CD1c-positive myeloid dendritic cell (primary cell): ENCODE measurements around the gene NKAIN4.

Experiments
- DNase-seq: peaks from one replicate; pipeline ENCODE4 v3.0.0-alpha.2; 2016; ENCODE audit errors: extremely low spot score

NKAIN4 gene

DNA sequence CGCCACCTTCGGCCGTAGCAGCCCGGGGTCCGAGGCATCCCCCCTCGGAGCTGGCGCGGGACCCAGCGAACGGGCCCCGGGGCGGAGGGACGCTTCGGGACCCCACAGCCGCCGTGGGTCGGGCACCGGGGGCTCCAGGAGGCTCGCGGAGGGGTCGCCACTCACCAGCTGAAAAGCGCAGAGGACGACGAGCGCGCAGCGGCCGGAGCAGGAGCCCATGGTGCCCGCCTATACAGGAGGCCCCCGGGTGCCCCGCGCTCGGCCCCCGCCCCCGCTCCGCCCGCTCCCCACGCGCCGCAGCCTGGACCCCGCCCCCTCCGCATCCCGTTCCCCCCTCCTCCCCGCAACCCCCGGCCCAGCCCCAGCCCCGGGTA, at the start of gene NKAIN4:
NKAIN4 (minus strand) TSS at position 232 of the 374 bp plus-strand sequence; CDS start at position 219, 13 bp downstream.
- no peak for DNase-seq

DNA sequence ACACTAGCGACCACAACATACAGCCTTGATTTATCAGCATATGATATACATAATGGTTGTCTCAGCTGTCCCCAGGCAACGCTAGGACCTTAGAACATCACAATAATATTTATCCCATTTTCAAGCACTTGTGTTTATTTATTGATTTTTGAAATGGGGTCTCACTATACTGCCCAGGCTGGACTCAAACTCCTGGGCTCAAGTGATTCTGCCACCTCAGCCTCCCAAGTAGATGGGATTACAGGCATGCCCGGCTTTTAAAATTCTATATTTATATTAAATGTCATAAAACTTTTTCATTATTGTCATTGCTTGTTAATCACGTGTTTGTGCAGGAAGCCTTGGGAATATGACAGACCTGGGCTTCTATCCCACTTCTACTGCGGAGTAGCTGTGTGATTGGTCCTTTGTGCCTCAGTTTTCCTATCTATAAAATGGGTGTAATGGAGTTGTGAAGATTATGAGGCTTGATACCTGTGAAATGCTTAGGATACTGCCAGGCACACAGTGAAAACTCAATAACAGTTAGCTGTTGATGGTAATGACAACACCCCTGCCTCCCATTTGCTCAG, 48.9 kb upstream of the NKAIN4 start:
- DNase-seq = no peak

DNA sequence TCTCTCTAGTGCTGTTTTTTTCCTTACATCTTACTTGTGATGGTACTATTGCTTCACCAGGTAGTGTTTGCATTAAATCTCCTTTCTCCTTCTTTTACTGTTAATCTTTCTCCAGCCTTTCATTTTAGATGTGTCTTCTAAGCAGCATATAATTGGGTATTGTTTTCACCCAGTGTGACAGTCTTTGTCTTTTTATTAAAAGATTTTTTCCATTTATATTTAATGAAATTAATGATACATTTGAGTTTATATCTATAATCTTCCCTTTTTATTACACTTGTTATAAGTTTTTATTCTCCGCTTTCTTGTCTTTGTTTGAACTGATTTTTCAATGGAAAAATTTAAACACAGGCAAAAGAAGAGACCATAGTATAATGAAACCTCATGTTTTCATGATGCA, 47.4 kb upstream of the NKAIN4 start:
- DNase-seq = no peak

DNA sequence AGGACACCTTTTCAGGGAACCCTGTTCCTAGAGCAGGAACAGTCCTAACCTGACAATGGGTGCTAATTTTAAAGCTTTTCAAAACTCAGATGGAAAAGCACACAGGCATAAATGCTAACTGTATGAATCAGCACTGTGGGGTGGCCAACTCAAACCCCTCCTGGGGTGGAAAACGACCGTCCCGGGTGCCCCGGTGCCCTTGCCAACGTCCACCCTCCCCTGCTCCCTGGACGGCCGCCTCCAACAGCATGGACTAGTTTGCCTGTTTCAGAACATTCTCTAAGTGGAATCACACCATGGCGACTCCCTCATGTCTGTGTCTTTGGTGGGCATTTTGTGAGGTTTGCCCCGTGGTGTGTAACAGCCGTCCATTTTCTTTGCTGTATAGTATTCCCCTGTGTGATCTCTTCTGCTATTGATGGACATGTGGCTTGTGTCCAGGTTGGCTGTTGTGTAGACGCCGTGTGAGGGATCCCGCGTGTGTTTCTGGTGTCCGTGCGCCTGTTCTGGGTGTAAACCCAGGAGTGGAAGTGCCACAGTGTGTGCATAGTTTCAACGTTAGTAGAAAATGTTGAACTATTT, 44.6 kb upstream of the NKAIN4 start:
- DNase-seq = no peak

DNA sequence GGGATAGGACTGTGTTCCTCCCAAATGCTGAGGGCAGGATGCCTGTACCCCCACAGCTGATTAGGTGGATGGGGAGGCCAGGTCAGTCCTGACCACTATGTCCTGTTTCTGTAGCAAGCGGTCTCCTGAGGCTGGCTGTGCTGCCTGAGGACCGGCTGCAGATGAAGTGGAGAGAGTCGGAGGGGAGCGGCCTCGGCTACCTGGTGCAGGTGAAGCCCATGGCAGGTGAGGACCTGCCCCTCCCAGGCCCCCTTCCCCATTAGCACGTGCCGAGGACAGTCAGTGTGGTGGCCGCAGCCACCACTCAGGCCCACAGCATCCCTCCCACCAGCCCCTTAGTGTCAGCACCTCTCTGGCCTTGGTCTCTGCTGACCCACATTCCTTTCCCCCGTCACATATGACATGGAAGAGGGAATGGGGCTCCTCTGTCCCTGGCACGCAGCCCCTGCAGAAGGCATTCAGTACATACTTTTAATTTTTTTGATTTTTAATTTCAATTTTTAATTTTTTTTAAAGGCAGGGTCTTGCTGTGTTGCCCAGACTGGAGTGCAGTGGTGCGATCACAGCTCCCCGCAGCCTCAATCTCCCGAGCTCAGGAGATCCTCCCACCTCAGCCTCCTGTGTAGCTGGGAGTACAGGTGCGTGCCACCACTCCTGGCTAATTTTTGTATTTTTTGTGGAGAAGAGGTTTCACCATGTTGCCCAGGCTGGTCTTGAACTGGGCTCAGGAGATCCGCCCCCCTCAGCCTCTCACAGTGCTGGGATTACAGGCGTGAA, 43.7 kb upstream of the NKAIN4 start:
- DNase-seq = no peak

DNA sequence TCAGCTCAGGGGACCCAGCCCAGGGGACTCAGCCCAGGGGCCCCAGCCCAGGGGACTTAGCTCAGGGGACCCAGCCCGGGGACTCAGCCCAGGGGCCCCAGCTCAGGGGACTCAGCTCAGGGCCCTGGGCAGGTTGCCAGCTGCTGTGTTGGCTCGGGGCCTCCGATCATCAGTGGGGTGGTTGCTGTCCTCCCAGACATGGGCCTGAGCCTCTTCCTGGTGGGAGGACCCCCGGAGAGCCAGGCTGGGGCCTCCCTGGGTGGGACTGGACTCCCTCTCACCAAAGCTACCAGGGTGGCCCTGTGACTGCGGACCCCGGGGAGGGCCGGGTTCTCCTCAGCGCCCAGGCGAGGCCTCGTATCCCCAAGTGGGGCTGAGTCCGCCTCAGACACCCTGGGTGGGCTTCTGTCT, 43.1 kb upstream of the NKAIN4 start:
- DNase-seq = no peak

DNA sequence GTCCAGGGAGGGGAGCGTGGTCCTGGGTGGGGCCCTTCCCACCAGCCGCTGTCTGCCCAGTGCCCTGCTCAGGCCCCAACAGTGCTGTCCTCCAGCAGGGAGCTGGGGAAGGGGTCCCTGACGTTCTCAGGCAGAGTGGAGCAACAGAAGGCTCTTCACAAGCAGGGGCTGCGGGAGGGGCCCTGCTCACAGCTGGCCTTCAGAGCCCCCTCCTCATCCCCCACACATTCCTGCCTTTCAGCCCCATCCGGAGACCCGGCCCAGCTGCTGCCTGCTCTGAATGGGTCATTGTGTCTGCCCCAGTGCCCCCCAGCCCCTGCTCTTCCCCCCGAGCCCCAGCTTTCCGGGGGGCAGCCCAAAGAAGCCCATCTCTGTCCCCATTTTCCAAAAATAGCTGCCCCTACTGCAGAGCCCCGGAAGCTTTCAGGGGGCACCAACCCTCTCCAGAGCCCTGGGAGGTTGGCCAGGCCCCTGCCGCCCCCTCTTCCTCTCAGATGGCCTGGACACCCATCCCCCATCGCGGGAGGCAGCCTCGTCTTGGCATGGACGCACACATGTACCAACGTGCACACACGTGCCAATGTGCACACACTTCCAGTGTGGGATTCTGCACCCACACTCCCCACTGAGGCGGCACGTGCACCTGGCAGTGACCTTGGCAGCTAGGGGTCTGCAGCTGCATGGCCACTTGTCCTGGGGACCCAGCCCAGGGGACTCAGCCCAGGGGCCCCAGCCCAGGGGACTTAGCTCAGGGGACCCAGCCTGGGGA, 42.5 kb upstream of the NKAIN4 start:
- no peak for DNase-seq

DNA sequence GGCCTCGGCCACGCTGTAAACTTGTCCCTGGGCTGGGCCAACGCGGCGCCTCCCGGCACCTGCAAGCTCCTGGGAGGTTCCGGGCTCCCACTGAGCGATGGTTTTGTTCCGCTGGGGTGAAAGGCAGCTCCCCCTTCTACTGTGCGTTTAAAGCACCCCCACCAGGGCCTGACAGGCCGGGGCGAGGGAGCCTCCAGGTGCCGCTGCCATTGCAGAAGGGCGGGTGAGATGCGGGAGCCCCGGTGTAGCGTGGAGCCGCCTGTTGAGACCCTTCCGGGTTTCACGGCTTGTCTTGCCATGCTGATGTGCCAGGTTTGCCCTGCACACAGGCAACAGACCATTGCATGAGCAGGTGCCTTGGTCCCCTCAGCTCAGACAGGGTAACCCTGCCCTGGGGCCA, 41.6 kb upstream of the NKAIN4 start:
- no peak for DNase-seq

DNA sequence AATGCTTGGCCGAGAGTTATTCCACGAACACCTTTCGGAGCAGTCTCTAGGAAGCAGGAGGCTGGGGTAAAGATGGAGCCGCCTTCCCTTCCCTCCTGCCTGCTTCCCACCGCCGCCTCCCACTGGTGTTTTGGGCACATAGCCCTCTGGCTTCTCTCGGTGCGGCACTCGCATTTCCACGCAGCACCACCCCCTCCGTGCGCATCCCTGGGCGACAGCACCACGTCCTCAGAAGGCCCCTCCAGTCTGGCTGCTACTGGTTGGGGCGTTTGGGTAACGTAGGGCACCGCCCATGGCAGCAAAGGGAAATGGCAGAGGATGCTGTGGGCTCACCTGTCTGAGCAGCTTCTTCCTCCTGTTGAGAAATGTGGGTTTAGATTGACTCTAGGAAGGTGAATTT, 41.2 kb upstream of the NKAIN4 start:
- no peak for DNase-seq

DNA sequence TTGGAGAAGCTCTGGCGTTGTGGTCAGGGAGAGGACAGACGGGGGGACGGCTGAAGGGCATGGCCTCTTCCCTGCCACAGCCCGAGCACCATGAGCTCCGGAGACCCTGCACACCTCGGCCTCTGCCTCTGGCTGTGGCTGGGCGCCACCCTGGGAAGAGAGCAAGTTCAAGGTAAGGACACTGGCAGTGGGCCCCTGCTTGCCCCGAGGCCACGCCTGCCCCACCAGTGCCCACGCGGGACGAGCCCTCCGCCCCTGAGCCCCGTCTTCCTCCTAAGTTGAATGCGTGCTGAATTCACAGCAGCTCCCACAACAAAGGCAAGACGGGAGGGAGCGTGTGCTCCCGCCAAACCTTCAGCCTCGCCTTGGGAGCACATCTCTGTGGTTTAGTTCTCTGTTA, 40.8 kb upstream of the NKAIN4 start:
- no peak for DNase-seq

DNA sequence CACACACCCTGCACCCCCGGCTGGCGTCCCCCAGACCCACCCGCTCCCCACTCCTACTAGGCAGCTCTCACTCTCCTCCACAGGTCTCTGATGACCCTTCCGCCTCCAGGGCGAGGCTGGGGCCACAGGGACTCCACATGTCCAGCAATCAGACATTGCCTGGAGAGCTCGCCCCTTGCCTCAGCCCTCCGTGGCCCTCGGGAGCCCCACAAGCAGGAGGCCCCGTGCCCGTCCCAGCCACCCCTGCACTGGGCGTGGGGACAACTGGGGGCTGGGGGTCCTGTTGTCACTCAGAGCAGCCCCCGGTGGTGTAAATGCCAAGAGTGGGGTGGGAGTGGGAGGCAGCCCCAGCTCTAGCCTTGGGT, 40.3 kb upstream of the NKAIN4 start:
- no peak for DNase-seq

DNA sequence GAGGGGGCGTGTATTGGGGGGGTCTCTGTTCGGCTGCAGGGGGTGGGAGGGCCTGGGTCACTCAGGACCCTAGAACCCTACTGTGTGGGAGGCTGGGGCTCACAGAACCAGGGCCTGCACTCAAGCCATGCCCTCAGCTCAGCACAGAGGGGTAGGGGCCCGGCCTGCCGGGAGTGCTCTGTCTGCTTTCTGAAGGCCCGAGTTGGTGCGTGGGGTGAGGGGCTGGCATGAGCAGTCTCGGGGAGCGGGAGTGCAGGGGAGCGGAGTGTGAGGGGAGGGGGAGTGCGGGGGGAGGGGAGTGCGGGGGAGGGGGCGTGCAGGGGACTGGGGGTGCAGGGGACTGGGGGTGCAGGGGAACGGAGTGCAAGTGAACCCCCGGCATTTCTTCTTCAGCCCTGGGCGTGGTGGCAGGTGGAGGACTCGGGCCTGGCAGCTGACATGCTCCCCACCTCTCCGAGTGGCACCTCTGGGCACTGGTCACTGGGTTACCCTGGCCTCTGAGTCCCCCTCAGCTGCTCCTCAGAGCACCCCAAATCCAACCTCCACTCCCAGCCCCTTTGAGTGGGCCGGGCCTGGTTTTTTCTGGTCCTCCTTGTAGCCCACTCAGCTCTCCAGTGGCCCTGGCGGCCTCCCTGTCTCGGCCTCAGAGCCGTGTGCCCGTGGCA, 39.7 kb upstream of the NKAIN4 start:
- no peak for DNase-seq

DNA sequence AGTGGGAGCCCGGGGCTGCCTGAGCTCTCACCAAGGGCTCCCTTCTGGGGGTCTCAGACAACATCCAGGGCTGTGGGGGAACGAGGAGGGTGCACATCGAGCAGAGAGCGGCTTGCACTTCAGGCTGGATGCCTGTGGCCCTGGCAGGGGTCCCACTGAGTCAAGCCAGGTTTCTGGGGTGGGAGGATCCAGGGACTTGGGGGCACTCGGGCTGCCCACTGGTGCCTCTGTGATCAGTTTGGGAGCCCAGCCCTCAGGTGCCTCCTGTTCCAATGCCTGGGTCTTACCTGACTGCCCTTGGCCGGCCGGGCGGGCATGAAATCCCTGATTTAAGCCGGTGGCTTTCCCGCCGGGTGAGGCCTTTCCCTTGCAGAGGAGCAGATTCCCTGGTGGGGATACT, 39.2 kb upstream of the NKAIN4 start:
- DNase-seq = no peak

DNA sequence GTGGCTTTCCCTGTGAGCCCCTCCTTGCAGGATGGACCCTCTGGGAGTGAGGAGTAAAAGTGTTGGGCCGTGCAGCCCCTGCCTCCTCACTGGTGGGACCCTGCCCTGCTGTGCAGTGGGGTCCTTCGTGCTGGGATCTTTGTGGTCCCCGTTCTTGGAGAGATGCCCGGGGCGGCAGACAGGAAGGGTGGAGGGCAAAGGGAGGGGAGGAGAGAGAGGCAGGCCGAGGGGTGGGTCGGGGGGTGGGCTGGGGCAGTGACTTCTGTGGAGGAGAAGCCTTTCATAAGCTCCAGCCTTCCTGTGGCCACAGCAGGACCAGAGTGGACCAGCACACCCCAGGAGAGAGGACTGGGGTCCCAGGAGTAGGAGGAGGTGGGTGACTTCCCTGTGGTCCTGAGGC, 38.6 kb upstream of the NKAIN4 start, which contains the start of gene COL20A1:
COL20A1 (plus strand) TSS at position 283 of the 400 bp plus-strand sequence. CDS start 1,922 bp downstream, outside the sequence.
- DNase-seq = no peak

DNA sequence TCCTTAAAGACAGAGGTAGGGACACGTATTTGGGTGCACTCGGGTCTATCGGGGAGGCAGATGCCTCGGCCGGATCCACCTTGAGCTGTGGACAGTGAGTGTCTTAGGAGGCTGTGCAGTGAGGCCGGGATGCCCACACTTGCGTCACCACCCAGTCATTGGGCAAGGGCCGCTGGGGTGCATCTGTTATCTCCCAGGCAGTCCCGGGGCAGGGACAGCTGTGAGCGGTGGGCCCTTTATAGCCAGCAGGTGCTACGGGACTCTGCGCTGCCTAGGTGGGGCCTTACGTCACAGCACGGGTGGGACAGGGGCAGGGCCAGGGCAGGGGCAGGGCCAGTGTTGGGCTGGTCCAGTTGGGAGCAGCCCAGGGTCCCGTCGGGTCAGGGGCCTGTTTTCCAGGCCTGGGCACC, 38.0 kb upstream of the NKAIN4 start:
- no peak for DNase-seq

DNA sequence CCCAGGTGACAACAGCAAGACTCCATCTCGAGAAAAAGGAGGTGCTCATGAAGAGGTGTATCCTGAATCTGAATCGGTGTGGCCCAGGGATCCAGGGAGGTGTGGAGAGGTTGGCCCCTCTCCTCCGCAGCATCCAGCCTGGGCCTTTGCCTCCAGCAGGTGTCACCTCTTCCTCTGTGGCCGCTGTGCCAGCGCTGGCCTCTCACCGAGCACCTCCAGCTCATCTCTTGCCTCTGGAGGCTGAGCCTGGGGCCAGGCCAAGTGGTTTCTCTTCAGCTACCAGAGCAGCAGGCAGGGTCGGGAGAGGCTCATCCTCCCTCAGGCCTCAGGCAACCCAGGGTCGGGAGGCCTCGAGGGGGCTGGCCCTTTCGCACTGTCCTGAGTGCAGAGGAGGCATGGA, 37.5 kb upstream of the NKAIN4 start:
- no peak for DNase-seq

DNA sequence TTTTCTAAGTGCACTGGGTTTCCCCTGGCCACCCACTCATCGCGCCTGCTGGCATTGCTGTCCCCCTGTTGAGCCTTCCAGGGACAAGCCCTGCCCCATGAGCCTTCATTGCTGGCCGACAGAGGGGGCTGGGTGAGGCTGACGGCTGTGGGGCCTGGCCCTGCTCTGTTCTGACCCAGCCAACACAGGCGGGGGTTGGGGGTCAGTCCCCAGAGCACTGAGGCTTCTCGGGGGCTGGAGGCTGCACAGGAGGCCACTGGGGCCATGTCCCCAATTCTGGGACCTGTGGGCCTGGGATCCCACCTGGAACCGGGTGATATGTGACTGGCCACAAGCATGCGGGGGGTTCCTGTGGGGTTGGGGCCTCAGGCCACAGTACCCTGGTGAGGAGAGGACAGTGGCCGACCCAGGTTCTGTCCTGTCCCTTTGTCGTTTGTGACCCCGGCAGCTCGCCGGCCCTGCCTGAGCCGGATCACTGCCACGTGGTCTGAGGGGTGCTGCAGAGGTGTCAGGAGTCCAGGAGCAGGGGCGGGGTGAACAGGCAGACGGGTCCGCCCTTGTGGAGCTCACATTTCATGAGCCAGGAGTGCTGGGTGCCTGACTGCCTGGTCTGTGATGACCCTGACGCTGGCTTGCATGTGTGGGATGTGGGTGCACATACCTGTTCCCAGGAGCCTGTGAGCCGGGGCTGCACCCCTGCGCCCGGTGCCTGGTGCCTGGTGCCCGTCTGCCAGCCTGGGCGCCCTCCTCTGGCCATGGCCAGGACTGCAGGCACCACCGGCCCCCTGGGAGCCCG, 36.6 kb upstream of the NKAIN4 start:
- DNase-seq = peak; percentile 39

DNA sequence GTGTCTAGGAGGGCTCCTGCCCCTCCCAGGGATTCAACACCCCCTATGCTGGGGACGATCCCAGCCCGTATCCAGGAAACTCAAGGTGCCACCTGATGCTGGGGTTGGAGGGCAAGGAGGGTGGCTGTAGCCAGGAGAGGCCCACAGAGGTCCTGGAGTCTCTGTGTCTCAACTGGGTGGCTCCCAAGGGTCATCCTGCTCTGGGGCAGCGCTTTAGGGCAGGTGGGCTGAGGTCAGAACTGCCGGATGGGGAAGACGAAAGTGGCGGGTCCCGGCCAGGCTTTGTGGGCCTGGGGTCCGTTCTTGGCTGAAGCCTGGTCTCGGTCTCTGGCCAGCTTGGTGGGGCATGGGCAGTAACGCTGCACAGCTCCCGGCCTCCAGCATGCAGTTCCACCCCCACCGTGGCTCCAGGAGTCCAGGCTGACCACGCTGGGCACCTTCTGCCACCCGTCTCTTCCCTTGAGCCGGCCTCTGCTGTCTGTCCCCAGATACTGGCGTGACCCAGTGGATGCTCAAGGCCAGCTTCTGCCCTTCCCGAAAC, 35.9 kb upstream of the NKAIN4 start:
- no peak for DNase-seq

DNA sequence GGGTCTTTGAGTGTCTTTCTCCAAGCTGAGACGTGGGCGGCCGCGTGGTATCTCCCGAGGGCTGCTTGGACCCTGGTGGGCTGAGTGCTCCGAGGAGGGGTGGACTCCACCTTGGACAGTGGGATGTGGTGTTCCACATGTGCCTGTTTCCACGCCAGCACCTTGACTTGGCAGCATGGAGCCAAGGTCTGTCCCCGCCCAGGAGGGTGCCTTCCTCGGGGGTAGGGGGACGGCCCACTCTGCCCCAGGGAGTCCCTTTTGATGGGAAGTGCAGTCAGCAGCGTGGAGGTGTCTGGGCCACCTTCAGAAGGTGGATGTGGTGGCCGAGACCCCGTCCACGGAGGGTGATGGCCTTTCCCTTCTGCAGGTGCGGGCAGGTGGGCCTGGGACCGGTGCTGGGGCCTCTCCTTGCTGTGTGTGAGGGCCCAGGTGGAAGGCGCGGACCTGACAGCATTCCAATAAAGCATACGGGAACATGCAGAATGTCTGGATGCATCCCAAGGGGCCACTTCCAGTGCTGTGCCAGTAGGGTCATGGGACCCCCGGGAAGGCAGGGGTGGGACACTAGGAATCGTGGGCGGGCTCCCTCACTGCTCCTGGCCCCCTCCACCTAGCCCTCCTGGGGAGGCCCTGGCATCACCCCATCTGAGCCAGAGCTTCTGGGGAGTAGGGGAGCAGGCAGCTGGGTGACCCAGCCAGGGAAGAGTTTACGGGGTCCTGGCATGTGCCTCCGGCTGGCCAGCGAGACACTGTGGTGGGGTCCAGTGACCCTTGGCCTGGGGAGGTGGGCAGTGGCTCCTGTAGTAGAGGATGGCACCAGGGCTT, 35.3 kb upstream of the NKAIN4 start:
- no peak for DNase-seq
